Activated CD4-positive, alpha-beta T cell treated with anti-CD3 and anti-CD28 coated beads for 4 hours (primary cell): Measurements from ENCODE around the gene ACE.

Experiments used
- DNase-seq, 2 donors: peaks; one replicate each; pipeline ENCODE4 v3.0.0-alpha.2; 2020

ACE gene

GRCh38 chr17:63475491-63476412, 1.1 kb upstream of the ACE start:
- DNase-seq, result no peak

GRCh38 chr17:63476459-63476853, 405 bp upstream of the ACE start:
- DNase-seq, result peak in 1 of 2 donors; percentile 4

- DNase-seq, result no peak
Measured at GRCh38 chr17:63477480-63478440, 899 bp downstream of the ACE start.

- peak; percentile 73 to 76 for DNase-seq
Measured at GRCh38 chr17:63478814-63479494, 2.1 kb downstream of the ACE start.

- no peak for DNase-seq
Measured at GRCh38 chr17:63479495-63480184, 2.8 kb downstream of the ACE start.

GRCh38 chr17:63480192-63480784, 3.4 kb downstream of the ACE start:
- no peak for DNase-seq

GRCh38 chr17:63480826-63481487, 4.1 kb downstream of the ACE start:
- DNase-seq, result no peak

GRCh38 chr17:63481488-63481870, 4.6 kb downstream of the ACE start:
- no peak for DNase-seq

- DNase-seq, result no peak
Measured at GRCh38 chr17:63482509-63482908, 5.6 kb downstream of the ACE start.

GRCh38 chr17:63483038-63483437, 6.2 kb downstream of the ACE start:
- DNase-seq, result no peak

GRCh38 chr17:63483655-63484575, 7.1 kb downstream of the ACE start:
- no peak for DNase-seq

GRCh38 chr17:63486317-63487013, 9.6 kb downstream of the ACE start:
- DNase-seq, result no peak

GRCh38 chr17:63487014-63487339, 10.1 kb downstream of the ACE start:
- DNase-seq, result no peak

- no peak for DNase-seq
Measured at GRCh38 chr17:63488851-63489250, 12.0 kb downstream of the ACE start.

GRCh38 chr17:63489291-63489690, 12.4 kb downstream of the ACE start:
- no peak for DNase-seq

- DNase-seq, result no peak
Measured at GRCh38 chr17:63490329-63490728, 13.5 kb downstream of the ACE start.

GRCh38 chr17:63490858-63491400, 14.1 kb downstream of the ACE start:
- DNase-seq, result no peak

GRCh38 chr17:63491413-63491812, 14.6 kb downstream of the ACE start:
- no peak for DNase-seq

- DNase-seq, result no peak
Measured at GRCh38 chr17:63491977-63492618, 15.2 kb downstream of the ACE start.
